ENCODE measurements around the gene RBM20. TPM values are rescaled to one million over a fixed set of nuclear protein-coding genes. Genes with fewer than 3 reads are reported as not detected.

The RBM20 gene
- total RNA-seq, 1 donor, result 0.09 TPM

DNA sequence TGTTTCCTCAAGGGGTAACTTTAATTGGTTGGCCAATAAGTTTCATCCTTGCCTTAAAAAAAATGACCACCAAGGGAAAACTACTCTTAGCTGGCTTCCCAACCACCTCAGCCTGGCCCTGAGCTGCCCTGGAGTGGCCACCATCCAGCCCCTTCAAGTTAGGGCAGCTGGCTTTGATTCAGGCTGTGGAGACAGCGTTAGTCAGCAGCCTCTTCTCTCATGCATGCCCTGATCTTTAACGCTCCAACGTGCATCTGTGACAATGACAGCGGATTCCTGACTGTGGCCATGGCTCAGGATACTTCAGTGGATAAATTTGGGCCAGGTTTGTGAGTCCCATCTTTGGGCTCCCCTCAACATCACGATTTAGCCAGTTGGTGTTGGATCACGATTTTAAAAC is 111.6 kb downstream of the RBM20 start:
- H3K4me3 ChIP-seq (ENCODE audit: low read depth, low read length), result no peak overlapping the region
- TF ChIP-seq, protein P1, sequence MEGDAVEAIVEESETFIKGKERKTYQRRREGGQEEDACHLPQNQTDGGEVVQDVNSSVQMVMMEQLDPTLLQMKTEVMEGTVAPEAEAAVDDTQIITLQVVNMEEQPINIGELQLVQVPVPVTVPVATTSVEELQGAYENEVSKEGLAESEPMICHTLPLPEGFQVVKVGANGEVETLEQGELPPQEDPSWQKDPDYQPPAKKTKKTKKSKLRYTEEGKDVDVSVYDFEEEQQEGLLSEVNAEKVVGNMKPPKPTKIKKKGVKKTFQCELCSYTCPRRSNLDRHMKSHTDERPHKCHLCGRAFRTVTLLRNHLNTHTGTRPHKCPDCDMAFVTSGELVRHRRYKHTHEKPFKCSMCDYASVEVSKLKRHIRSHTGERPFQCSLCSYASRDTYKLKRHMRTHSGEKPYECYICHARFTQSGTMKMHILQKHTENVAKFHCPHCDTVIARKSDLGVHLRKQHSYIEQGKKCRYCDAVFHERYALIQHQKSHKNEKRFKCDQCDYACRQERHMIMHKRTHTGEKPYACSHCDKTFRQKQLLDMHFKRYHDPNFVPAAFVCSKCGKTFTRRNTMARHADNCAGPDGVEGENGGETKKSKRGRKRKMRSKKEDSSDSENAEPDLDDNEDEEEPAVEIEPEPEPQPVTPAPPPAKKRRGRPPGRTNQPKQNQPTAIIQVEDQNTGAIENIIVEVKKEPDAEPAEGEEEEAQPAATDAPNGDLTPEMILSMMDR (IDR thresholded peaks at IDR 0.05; ENCODE audit: insufficient read depth, low read length), result no peak
- DNase-seq (ENCODE audit: low read depth), result no peak

DNA sequence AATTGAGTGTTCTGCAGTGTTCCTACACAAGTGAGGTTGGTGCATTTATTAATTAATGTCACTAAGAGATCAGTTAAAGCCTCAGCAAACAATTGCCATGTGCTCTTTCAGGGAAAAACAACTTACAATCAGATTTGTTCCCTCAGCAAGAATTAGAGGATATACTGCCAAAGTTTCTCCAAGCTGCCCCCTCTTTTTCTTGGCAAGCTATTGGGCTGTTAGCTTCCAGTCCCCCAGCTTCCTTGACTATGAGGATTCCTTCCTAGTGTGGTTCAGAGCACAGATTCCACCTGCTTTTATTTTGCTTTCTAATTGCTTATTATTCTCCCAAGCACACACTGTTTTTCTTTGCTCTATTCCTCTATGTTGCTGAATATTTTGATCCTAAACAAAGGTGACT is 112.7 kb downstream of the RBM20 start:
- H3K4me3 ChIP-seq (ENCODE audit: low read depth, low read length), result no peak overlapping the region
- DNase-seq (ENCODE audit: low read depth), result no peak
- TF ChIP-seq, protein P1 (IDR thresholded peaks at IDR 0.05; ENCODE audit: insufficient read depth, low read length), result no peak

DNA sequence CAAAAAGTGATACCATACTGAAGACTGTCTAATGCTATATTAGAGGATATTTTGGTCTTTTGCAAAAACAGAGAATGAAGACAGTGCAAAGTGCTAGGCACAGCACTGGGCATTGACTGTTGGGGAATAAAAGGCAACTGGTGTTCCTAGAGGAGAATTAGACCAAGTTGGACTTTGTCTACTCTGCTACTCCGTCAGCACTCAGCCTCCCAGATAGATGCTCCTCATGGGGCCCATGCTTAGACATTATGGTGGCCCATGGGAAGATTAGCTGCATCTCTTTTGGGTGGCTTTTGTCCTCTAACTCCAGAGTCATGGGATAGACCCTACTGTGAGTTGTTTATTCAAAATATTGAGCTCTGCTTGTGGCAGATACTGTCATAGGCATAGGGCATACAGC is 113.5 kb downstream of the RBM20 start:
- no peak overlapping the region for H3K4me3 ChIP-seq (ENCODE audit: low read depth, low read length)
- TF ChIP-seq, protein P1 (IDR thresholded peaks at IDR 0.05; ENCODE audit: insufficient read depth, low read length), result no peak
- DNase-seq (ENCODE audit: low read depth), result no peak

DNA sequence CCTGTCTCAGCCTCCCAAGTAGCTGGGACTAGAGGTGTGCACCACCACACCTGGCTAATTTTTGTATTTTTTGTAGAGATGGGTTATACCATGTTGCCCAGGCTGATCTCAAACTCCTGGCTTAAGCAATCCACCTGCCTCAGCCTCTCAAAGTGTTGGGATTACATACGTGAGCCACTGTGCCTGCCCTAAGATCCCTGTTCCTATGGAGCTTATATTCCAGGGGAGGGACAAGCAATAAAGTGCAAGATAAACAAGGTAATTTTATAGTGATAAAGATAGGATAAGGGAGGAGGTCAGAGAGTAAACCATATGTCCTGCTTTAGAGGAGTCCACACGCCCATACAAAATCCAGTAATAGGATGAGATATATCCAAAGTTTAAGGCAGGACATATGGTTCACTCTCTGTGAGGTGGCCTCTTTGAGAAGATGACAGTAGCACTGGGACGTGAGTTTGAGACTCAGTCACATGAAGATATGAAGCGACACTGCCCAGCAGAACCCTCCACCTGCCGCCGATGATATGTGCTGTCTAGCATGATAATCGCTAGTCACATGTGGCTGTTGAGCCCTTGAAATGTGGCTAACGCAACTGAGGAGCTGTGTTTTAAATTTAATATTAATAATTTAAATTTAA is 114.1 kb downstream of the RBM20 start:
- TF ChIP-seq, protein P1 (IDR thresholded peaks at IDR 0.05; ENCODE audit: insufficient read depth, low read length), result no peak
- H3K4me3 ChIP-seq (ENCODE audit: low read depth, low read length), result no peak overlapping the region
- DNase-seq (ENCODE audit: low read depth), result no peak

DNA sequence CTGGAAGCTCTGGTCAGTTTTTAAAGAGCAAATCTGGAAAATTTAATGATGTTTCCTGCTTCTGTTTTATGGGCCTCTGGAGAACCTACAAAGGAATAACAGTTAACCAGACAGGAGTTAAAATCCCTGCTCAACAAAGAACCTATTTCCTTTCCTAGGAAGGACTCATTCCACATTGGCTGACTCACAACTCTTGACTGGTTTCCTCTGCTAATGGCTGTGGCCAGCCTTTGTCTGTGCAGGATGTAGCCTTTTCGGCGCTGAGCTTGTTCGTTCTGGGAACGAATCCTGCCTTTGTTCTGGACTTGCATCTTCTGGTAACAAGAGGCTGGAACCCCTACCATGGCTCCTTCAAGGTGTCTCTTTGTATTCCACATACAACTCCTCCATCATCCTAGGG is 114.8 kb downstream of the RBM20 start:
- H3K4me3 ChIP-seq (ENCODE audit: low read depth, low read length), result no peak overlapping the region
- DNase-seq (ENCODE audit: low read depth), result peak; percentile 43
- TF ChIP-seq, protein P1 (IDR thresholded peaks at IDR 0.05; ENCODE audit: insufficient read depth, low read length), result no peak

DNA sequence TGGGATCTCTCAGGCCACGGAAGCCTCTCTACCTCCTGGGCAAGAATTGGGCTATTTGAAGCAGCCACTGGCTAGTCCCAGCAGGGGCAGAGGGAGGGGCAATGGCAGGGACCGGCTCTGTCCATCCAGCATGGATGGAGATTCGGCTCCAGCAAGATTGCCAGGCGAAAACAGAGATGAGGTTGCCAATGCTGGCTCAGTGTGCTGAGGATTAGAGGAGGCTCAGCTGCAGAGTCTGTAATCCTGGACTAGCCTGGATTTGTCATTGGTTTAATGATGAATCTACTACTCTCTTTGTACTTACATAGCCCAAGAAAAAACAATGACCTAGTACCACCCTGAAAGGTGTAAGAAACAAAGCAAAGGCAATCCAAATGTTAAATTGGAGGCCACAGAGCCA is 115.4 kb downstream of the RBM20 start:
- DNase-seq (ENCODE audit: low read depth), result no peak
- TF ChIP-seq, protein P1 (IDR thresholded peaks at IDR 0.05; ENCODE audit: insufficient read depth, low read length), result no peak
- H3K4me3 ChIP-seq (ENCODE audit: low read depth, low read length), result no peak overlapping the region
